Measurements from ENCODE around the gene ACVR2B. TPM values are rescaled to one million over a fixed set of nuclear protein-coding genes. Genes with fewer than 3 reads are reported as not detected.

ACVR2B gene
- polyA plus RNA-seq, 12 donors, result 9.5 to 34.7 (median 16.2) TPM

GRCh38 chr3:38479431-38480092 lies 25.9 kb downstream of the ACVR2B start:
- DNase-seq, result peak; percentile 61

DNA sequence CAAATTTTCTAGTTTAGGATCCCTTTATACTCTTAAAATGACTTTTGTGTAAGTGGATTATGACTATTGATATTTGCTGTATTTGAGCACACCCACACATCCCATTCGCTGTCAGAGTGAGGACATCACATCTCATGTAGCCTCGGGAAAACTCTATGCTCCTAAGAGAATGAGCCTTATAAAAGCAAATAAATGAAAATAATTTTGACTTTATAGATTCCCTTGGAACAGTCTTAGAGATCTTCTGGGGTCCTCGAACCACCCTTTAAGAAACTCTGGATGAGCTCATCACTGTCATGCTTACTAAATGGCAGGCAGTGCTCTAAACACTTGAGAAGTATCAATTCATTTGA lies 26.4 kb downstream of the ACVR2B start:
- DNase-seq, result no peak

DNA sequence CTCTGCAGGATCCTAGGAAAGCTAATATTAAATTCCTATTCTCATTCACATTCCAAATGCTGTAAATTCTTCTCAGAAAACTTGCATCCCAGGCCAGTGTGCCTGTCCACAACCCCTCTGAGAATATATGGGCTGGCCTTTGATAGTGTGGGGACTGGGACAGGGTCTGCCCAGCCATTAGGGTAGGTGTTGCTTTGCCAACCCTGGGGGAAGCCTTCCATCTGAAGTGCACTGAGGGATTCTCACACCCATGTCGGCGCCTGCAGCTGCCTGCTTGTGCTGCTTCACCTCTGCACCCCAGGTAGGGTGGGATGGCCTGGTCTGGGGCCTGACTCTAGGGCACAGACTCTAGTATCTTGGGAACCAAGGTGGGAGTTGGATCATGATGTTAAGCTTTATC lies 27.2 kb downstream of the ACVR2B start:
- DNase-seq, result no peak

GRCh38 chr3:38482951-38483350 lies 29.3 kb downstream of the ACVR2B start:
- no peak for DNase-seq

DNA sequence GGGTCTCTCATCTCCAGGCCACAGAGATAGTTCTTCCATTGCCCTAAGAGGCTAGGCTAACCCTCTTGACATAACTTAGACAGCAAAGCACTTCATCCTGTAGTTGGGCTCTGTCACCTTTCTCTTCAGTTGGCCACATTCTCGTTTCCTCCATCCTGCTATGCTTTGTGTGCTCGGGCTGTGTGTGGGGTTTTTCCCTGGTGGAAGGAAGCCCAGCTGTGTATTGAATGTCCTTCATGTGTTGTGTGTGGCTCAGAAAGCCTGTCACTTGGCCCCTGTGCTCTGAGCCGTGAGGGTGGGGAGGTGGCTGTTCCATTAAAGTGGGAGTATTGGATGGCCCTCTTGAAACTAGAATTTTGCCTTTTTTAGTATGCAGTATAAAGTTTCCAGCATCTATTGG lies 33.6 kb downstream of the ACVR2B start:
- no peak for DNase-seq

DNA sequence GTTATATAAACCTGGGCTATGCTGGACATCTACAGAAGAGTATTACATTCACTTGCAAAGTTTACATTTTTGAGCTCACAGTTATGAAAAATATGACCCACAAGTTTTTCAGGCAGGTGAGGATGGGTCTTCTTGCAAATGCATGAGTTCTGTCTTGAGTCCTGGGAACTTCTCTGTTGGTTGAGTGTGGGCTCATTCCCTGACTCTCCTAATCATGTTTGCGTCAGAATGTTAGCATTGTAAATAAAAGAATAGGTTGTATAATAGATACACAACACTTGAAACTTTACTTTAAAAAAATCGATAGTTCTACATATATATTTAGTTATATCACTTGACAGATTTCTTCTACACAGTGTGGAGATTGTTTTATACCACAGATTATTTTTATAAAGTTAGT lies 35.3 kb downstream of the ACVR2B start:
- no peak for DNase-seq

DNA sequence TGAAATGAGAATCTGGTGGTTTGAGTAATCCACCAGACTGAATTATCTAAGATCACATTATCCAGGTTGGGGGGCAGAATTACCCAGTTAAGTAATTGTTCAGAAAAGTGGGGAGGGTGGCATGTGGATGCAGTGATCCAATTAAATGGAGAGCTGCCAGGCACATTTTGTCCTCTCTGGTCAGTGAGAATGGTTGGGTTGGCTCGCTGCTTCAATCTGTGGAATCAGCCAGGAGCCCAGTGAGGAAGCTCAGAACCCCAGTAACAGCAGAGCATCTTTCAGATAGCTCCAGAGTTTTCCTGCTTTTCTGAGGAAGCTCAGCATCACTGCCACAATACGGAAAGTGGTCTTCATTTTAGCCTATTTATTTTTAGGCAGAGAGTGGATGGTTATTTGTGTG lies 36.1 kb downstream of the ACVR2B start:
- no peak for DNase-seq

GRCh38 chr3:38490281-38491030 lies 36.8 kb downstream of the ACVR2B start:
- peak; percentile 26 for DNase-seq

DNA sequence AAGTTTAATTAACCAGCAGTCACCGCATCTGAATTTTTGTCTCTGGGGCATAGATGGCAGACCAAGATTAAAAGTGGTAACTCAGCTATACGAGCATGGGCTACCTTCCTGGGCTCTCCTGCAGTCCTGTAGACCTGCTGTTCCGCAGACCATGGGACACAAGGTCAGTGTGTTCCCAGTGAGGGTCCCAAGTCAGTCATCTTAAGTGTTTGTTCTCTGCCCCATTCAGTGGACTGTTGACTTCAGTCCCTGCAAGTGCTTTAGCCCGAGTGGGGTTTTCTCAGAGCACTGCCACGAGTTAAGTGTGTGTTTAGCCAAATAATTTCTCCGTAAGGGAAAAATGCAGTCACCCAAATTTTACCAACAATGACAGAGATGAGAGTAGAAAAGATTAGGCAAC lies 37.5 kb downstream of the ACVR2B start:
- DNase-seq, result no peak

GRCh38 chr3:38493031-38493430 lies 39.3 kb downstream of the ACVR2B start:
- DNase-seq, result peak; percentile 31

DNA sequence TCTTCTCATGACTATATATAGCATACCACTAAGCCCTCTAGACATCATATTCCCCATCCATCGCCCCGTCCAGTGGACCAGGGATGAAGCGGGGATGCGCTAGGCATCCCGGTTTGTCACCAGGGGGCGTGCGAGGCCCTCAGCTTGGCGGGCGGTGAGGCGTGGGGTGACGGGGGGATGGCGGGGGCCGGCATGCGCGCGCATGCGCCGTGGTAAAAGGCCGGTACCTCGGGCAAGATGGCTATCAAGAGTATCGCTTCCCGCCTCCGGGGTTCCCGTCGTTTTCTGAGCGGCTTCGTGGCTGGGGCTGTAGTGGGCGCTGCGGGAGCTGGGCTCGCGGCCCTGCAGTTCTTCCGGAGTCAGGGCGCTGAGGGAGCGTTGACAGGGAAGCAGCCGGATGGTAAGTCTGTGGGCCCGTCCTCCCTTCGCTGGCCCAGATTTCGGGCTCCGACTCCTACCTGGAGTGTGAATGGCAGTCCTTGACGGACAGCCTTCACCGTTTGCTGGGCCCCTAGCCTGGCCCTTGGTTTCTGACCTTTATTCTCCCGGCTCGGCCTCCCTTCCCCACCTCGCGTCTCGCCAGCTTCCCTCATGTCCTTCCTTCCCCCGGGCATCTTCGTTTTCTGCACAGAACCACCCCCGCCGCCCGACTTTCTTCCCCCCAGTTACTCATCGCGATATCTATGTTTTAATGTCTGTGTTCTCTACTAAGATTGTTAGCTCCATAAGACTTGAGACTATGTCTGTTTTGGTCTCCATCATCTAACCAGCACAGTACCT lies 42.6 kb downstream of the ACVR2B start, which contains the start of gene EXOG:
Gene EXOG, plus strand, starts transcription at position 210 of the 780 bp plus-strand sequence. Its CDS starts 28 bp downstream, at position 238.
- peak; percentile 94 for DNase-seq

DNA sequence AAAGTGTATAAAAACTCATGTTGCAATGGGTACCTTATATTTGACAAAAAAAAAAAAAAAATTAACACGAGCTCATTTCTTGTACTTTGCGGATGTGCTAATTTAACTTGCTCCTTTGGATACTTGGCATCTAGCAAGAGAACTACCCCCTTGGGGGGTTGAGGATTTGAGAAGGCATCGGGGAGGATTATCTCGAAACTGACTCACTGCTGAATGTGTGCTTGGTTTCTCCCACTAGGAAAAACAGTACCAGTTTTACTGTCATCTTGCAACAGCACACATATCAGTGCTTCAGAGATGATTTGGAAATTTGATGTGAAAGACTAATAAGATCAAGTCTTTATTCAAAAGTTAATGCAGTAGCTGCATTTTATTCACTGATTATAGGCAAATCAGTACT lies 43.3 kb downstream of the ACVR2B start:
- DNase-seq, result no peak

DNA sequence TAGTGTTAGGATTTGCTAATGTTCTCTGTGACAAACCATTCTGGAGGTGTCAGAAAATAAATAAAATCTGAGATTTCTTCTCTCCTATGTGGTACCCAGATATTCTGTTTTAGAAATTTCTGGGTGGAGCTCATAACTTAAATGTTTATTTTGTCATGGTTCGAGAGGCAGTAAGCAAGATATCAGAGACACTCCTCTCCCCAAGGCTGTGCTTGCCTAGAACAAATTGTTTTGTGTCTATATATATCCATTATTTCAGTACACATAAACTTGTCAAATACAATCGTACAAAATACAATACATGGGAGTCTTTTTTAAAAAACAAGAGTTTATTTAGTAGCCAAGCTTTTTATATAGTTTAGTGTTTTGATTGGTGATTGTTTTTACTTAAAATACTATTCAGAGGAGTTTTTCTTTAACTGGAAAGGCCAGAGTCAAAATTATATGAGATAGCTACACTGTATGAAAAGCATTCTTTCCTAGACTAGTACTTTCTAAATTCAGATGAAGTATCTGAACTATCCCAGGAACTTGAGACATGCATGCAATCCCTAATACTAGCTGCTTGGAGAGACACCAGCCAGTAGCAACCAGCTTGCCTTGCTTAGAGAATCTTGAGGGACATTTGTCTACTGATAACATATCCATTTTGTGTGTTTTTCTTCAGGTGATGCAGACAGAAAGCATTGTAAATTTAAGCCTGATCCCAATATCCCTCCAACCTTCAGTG lies 47.2 kb downstream of the ACVR2B start:
- no peak for DNase-seq

DNA sequence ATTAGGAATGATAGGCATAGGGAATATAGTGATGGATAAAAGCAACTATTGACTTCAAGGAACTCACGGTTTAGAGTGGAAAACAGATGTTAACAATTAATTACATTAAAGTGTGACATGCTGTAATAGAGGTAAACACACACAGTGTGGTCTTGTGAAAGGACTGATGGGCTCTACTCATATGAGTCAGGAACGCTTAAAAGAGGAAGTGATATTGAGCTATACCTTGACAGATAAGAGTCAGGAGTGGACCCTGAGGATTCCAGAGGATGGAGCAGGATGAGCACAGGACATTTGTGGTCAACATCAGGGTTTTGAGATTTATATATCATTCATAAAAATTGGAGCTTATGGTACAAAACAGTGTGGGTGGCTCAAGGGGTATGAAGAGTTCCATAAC lies 53.4 kb downstream of the ACVR2B start:
- no peak for DNase-seq

DNA sequence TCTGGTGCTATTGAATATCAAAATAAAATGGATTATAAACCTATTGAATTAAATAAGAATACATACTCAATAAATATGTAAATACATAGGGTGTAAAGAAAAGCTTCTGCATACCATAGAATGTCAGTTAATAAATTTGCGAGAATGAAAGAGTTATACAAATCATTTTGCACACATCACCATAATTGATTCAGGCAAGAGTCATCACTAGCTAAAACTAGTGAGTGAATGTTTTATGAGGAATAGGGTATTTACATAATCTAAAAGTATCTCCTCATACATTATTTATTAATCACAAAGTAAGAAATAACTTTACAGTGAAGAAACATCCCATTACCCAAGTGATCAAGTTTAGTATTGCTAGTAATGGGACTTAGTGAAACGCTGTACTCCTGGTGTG lies 56.0 kb downstream of the ACVR2B start:
- no peak for DNase-seq

DNA sequence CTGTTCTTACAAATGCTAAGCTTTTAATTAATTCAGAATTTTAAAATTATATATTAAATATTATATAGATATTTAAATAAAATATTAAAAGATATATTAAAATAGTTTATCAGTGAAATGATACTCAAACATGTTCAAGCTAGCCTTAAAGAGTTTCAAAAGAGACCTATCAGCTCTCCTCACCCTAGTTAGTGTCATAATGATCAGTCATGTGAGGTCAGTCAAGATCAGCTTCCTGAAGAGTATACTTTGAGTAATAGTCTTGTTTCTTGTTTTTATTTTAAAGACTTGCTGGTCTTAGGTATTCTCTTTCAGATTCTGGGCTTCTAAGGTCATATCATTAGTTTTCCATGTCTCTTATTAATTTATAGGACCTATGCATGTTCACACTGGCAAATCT lies 56.9 kb downstream of the ACVR2B start:
- DNase-seq, result no peak

DNA sequence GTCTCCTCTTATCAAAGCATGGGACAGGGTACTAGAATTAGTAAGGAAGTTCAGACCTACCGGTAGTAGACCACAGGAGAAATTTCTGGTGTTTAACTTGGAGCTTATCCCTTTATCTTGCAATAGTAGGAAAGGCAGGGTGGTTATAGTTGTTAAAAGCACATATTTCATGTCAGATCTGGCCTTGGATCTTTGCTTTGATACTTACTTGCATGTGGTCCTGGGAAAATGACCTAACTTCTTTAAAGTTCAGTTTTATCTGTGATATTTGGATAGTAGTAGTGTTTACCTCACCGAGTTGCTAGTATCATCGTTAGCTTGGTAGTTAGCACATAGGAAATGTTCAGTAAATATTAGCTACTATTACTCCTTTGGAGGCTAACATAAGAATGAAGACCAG lies 57.9 kb downstream of the ACVR2B start:
- no peak for DNase-seq

- no peak for DNase-seq
Observed at GRCh38 chr3:38515367-38515766, 61.7 kb downstream of the ACVR2B start.

GRCh38 chr3:38516669-38517068 lies 63.0 kb downstream of the ACVR2B start:
- no peak for DNase-seq

- DNase-seq, result no peak
Observed at GRCh38 chr3:38519000-38519399, 65.3 kb downstream of the ACVR2B start.

DNA sequence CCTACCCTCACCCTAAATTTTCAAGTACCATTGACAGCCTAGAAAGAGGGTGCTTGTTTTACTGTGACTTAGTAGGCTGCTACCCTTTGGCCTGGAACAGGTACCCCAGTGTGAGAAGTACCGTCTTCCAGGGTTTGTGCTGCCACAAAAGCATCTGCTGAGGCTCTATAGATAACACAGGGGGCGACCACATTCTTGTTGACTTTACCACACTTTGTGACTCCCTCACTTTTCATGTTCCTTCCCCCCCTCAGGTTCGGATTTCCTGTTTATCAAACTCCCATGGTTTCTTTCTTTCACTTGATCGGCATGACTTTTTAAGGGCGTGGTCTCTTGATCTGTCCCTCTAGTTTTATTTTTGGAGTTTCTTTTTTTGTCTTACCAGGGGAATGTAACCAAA lies 66.0 kb downstream of the ACVR2B start:
- DNase-seq, result no peak

DNA sequence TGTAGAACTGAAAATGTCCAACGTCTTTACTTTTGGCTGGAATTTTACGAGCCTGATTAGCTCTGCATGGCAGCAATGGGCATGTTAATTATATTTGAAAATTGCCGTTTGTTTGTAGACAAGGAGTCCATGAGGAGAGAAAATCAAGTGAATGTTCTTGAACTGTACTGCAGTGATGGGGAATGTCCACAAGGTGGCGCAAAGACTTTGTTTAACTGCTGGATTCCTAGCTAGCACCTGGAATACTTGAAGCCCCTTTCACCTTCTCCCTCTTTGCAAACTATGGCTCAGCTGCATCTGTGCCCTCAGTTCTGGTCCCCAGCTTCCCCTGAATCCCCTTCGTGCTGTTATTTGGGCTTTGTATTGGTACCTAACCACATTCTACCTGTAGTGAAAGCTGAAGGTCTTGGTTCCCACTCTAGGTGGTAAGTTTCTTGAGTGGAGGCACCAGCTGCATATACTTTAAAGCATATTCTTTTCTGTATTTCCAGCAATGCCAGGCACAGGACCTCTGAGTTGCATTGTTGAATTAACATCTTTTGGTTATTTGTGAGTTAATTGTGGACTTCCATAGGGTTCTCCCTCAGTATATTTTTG lies 67.8 kb downstream of the ACVR2B start:
- DNase-seq, result peak; percentile 73

Measured in muscle of arm (tissue), 12 donors.